ENCODE results near the gene C5orf22.
"Not testable (repeated sequence)": the region's sequence is repeated elsewhere in the genome, so short reads cannot be mapped to it uniquely, and the experiment has no call there.

Gene C5orf22

DNA sequence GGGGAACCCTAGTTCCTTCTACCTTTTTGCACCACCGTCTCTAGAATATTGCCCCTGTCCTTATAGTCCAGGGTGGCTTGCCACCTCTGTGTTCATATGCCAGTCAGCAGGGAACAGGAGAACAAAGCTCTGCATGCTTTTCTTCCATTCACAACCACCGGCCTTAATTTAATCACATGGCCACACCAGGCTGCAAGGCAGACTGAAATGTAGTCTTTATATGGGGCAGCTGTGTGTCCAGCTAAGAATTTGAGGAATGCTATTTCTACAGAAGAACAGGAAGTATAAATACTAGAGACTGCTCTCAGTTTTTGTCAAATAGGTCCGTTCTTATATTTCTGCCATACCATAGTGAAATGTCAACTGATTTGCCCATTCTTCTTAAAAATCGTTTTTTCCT, 5.8 kb downstream of the C5orf22 start:
- in situ Hi-C loops (cut with HindIII; ENCODE audit: low sequenced_read_pairs) = no loop called here
- no peak overlapping the region for H3K4me3 ChIP-seq (ENCODE audit: low read depth, low read length)
- no peak for DNase-seq (ENCODE audit: low read depth)
- TF ChIP-seq, protein P1, sequence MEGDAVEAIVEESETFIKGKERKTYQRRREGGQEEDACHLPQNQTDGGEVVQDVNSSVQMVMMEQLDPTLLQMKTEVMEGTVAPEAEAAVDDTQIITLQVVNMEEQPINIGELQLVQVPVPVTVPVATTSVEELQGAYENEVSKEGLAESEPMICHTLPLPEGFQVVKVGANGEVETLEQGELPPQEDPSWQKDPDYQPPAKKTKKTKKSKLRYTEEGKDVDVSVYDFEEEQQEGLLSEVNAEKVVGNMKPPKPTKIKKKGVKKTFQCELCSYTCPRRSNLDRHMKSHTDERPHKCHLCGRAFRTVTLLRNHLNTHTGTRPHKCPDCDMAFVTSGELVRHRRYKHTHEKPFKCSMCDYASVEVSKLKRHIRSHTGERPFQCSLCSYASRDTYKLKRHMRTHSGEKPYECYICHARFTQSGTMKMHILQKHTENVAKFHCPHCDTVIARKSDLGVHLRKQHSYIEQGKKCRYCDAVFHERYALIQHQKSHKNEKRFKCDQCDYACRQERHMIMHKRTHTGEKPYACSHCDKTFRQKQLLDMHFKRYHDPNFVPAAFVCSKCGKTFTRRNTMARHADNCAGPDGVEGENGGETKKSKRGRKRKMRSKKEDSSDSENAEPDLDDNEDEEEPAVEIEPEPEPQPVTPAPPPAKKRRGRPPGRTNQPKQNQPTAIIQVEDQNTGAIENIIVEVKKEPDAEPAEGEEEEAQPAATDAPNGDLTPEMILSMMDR (IDR thresholded peaks at IDR 0.05; ENCODE audit: low read depth, low read length, missing control alignments) = no peak

DNA sequence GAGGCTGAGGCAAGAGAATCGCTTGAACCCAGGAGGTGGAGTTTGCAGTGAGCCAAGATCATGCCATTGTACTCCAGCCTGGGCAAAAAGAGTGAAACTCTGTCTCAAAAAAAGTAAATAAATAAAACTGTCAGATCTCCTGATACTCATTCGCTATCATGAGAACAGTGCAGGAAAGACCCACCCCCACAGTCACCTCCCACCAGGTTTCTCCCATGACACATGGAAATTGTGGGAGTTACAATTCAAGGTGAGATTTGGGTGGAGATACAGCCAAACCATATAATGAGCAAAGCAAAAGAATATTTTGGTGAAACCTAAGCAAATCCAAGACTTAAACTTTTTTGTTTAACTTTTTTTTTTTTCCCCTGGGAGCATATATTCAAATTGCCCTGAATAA, 17.0 kb downstream of the C5orf22 start:
- H3K4me3 ChIP-seq (ENCODE audit: low read depth, low read length); in situ Hi-C loops (cut with HindIII; ENCODE audit: low sequenced_read_pairs); DNase-seq (ENCODE audit: low read depth): not testable (repeated sequence)

DNA sequence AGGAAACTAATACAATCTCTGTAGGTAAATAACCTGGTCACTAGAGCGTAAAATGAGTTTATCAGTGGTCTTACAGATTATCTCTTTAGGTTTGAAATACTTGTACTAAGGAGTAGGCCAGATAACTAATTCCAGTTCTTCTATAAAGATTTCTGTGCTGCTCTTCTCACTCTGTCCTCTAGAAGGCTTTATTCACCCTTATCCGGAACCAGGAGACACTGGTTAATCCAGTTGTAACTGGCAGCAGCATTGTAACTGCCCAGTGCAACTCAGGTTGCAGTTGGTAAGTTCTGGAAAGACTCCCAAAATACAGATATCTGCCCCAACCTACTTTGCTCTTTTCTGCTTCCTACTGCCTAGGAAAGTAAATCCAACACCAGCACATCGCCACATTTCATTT, 19.8 kb downstream of the C5orf22 start:
- no peak for DNase-seq (ENCODE audit: low read depth)
- TF ChIP-seq, protein P1 (IDR thresholded peaks at IDR 0.05; ENCODE audit: low read depth, low read length, missing control alignments) = no peak
- in situ Hi-C loops (cut with HindIII; ENCODE audit: low sequenced_read_pairs) = no loop called here
- H3K4me3 ChIP-seq (ENCODE audit: low read depth, low read length) = no peak overlapping the region

DNA sequence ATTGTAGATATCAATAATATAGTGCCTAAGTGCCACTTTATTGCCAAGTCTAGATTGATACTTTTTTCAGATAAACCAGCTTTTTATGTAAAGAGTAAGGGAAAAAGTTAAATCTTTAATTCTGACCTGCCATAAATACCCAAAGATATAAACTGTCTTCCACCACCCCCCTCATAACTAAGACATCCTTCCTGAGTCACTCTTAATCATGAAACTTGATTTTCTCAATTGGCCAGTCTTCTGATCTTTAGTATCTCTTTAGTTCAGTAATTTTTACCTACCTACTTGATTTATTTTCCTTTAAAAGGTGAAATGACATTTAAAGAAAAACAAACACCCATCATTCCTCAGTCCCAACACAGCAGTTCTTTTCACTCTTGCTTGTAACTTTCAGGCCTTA, 21.8 kb downstream of the C5orf22 start:
- TF ChIP-seq, protein P1 (IDR thresholded peaks at IDR 0.05; ENCODE audit: low read depth, low read length, missing control alignments) = no peak
- no peak for DNase-seq (ENCODE audit: low read depth)
- H3K4me3 ChIP-seq (ENCODE audit: low read depth, low read length) = no peak overlapping the region
- in situ Hi-C loops (cut with HindIII; ENCODE audit: low sequenced_read_pairs) = no loop called here

DNA sequence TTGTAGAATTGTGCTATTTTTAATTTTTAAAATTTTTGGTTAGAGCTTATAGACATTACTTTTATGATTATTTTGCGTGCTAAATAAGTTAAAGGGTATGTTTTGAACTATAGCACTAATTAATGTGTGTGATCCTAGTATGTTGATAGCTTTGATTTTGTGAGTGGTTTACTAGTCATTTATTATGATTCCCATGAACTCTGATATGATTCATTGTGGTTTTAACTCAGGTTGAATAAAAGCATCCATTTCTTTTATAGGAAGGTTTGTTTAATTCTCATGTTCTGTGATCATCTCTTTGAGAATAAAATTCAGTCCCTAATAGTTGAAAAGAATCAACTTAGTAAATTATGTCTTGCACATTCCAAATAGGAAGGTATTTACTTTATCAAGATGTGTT, 22.5 kb downstream of the C5orf22 start:
- H3K4me3 ChIP-seq (ENCODE audit: low read depth, low read length) = no peak overlapping the region
- in situ Hi-C loops (cut with HindIII; ENCODE audit: low sequenced_read_pairs) = no loop called here
- no peak for DNase-seq (ENCODE audit: low read depth)
- TF ChIP-seq, protein P1 (IDR thresholded peaks at IDR 0.05; ENCODE audit: low read depth, low read length, missing control alignments) = no peak

DNA sequence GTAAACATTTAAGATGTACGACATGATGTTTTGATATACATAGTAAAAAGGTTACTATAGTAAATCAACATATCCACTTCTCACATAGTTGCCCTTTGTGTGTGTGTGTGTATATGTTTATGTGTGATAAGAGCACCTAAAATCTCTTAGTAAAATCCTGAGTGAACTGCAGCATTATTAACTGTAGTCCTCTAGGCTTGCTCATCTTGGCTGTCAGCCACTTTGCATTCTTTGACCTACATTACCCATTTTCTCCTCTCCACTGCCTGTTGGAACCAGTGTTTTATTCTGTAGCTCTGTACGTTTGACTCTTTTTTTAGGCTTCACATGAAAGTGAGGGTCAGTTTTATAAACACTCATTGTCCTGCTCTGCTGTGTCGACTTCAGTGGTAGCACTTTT, 24.4 kb downstream of the C5orf22 start:
- DNase-seq (ENCODE audit: low read depth) = no peak
- TF ChIP-seq, protein P1 (IDR thresholded peaks at IDR 0.05; ENCODE audit: low read depth, low read length, missing control alignments) = no peak
- in situ Hi-C loops (cut with HindIII; ENCODE audit: low sequenced_read_pairs) = no loop called here
- no peak overlapping the region for H3K4me3 ChIP-seq (ENCODE audit: low read depth, low read length)

DNA sequence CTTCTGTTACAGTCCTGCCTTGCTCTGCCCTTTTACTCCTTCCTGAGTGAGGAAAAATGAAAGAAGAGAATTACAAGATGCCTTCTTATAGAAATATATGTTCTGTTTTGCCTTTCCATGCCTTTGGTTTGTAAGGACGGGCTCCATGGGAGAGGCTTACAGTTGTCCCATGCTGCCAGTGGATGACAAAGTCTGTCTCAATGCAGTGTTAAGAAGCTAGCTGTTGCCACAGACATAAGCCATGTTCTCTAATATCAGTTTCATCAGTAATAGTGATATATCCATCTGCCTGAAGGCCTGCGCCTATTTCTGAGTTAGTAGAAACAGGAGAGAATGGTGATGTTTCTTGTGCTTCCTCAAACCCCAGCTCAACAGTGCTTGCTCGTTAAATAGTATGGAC, 27.8 kb downstream of the C5orf22 start:
- no peak for DNase-seq (ENCODE audit: low read depth)
- no peak overlapping the region for H3K4me3 ChIP-seq (ENCODE audit: low read depth, low read length)
- TF ChIP-seq, protein P1 (IDR thresholded peaks at IDR 0.05; ENCODE audit: low read depth, low read length, missing control alignments) = no peak
- in situ Hi-C loops (cut with HindIII; ENCODE audit: low sequenced_read_pairs) = no loop called here
